ENCODE data around the gene PPP1R1A. TPM values are rescaled to one million over a fixed set of nuclear protein-coding genes. Genes with fewer than 3 reads are reported as not detected.

The PPP1R1A gene
- total RNA-seq, 5 donors from 2014 or later (not counting 1 experiment from before 2014, with no cell fraction given) = not detected

DNA sequence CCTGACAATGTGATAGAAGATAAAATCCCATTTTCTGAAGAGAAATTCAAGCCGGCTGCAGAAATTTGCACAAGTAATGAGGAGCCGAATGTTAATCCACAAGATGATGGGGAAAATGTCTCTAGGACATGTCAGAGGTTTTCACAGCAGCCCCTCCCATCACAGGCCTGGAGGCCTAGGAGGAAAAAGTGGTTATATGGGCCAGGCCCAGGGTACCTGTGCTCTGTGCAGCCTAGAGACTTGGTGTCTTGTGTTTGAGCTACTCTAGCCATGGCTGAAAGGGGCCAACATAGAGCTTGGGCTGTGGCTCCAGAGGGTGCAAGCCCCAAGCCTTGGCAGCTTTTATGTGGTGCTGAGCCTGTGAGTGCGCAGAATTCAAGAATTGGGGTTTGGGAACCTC lies 38.8 kb upstream of the PPP1R1A start:
- ChIA-PET CTCF (no interaction called here), POLR2A (no interaction called here)
- no peaks in the 10 kb centered on the region for H3K4me1 Mint-ChIP-seq
- no peak overlapping the region for H3K27ac ChIP-seq (ENCODE audit: low read length)
- peaks cover 0 to 12% (median 6%) of the 10 kb centered on the region in 3 donors for H3K9me3 Mint-ChIP-seq
- no peaks in the 10 kb centered on the region for H3K4me1 ChIP-seq (ENCODE audit: control insufficient read depth in 1 of 2, extremely low read depth in 1 of 2, insufficient read depth in 2 of 2, low read length in 2 of 2)
- H3K27ac Mint-ChIP-seq = no peak overlapping the region
- no peaks in the 10 kb centered on the region for H3K36me3 ChIP-seq (ENCODE audit: control insufficient read depth in 2 of 2, extremely low read depth in 1 of 2, insufficient read depth in 1 of 2, low read length in 1 of 2)
- no peak overlapping the region for H3K4me3 Mint-ChIP-seq
- DNase-seq = no peak
- peaks cover 9% of the 10 kb centered on the region for H3K36me3 Mint-ChIP-seq
- ATAC-seq (replicated peaks in 1 of 4) = no peak
- no peak overlapping the region for H3K4me3 ChIP-seq (ENCODE audit: control insufficient read depth in 1 of 2, extremely low read depth in 1 of 2, low read length in 1 of 2)
- WGBS (ENCODE audit: insufficient coverage) = 57% methylated on average over 1 of the region's 3 CpGs
- H3K9me3 ChIP-seq = no peaks in the 10 kb centered on the region
- peaks cover 55 to 69% of the 10 kb centered on the region in 2 donors for H3K27me3 Mint-ChIP-seq
- peaks cover 0 to 21% of the 10 kb centered on the region in 2 experiments for H3K27me3 ChIP-seq (replicated peaks in 1 of 2; ENCODE audit: control insufficient read depth in 2 of 2, extremely low read depth in 1 of 2, insufficient read depth in 2 of 2, low read length in 1 of 2)

DNA sequence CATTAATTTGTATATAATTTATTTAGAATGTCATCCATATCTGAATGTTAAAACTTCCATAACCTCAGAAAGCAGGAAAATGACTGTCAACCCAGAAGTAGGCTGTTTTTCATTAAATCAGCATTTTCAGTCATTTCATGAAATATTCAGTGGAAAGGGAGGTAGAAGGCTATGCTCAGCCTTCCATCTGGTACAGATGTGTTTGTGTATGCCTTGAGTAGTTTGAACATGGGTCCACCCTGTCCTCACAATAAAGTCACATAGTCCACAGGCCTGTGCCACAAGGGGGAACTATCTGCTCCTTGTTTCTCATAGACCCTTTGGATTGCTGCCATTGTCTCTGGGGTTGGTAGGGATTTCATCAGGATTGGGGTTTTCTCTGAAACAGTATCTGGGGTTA lies 37.1 kb upstream of the PPP1R1A start:
- DNase-seq (no peak), ATAC-seq (replicated peaks in 1 of 4) (no peak)
- H3K36me3 Mint-ChIP-seq = peaks cover 9% of the 10 kb centered on the region
- H3K4me1 ChIP-seq (ENCODE audit: control insufficient read depth in 1 of 2, extremely low read depth in 1 of 2, insufficient read depth in 2 of 2, low read length in 2 of 2) = no peaks in the 10 kb centered on the region
- no peak overlapping the region for H3K4me3 ChIP-seq (ENCODE audit: control insufficient read depth in 1 of 2, extremely low read depth in 1 of 2, low read length in 1 of 2)
- no peak overlapping the region for H3K27ac Mint-ChIP-seq
- POLR2A ChIA-PET = no interaction called here
- no peak overlapping the region for H3K4me3 Mint-ChIP-seq
- H3K27ac ChIP-seq (ENCODE audit: low read length) = no peak overlapping the region
- H3K9me3 ChIP-seq = no peaks in the 10 kb centered on the region
- H3K36me3 ChIP-seq (ENCODE audit: control insufficient read depth in 2 of 2, extremely low read depth in 1 of 2, insufficient read depth in 1 of 2, low read length in 1 of 2) = no peaks in the 10 kb centered on the region
- peaks cover 59 to 82% of the 10 kb centered on the region in 2 donors for H3K27me3 Mint-ChIP-seq
- CTCF ChIA-PET = no interaction called here
- H3K9me3 Mint-ChIP-seq = peaks cover 0 to 12% (median 6%) of the 10 kb centered on the region in 3 donors
- peaks cover 0 to 17% of the 10 kb centered on the region in 2 experiments for H3K27me3 ChIP-seq (replicated peaks in 1 of 2; ENCODE audit: control insufficient read depth in 2 of 2, extremely low read depth in 1 of 2, insufficient read depth in 2 of 2, low read length in 1 of 2)
- no peaks in the 10 kb centered on the region for H3K4me1 Mint-ChIP-seq

DNA sequence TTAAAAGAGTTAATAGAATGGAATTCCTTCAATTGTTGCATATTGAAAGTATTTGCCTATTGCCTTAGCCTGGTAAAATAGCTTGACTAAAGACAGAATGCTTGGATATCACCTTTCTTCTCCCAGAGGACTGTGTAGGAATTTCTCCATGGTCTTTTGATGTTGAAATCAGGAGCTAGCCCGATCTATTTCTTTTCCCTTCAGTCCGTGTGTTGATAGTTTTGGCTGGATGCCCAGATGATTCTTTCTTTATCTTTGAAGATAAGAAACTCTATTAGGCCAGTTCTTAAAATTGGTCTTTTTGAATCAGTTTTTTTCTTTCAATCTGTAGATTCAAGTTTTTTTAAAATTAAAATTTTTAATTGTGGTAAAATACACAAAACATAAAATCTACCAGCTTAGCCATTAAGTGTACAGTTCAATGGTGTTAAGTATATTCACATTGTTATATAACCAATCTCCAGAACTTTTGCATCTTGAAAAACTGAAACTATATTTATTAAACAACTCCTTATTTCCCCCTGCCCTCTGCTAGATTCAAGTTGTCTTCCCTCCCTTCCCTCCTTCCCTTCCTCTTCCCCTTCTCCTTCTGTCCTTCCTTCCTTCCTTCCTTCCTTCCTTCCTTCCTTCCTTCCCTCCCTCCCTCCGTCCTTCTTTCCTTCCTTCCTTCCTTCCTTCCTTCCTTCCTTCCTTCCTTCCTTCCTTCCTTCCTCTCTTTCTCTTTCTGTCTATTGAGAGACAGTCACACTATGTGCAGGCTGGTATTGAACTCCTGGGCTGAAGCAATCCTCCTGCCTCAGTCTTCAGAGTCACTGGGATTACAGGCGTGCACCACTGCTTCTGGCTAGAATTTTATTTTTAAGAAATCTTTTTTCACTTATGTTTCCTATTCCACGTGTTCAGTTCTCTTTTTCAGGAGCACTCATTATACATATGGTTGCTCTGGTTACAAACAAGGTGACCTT lies 36.1 kb upstream of the PPP1R1A start:
- Mint-ChIP-seq H3K27ac (no peak overlapping the region), H3K27me3 (peaks cover 55 to 75% of the 10 kb centered on the region in 2 donors), H3K36me3 (peaks cover 9% of the 10 kb centered on the region), H3K4me1 (no peaks in the 10 kb centered on the region), H3K4me3 (no peak overlapping the region), H3K9me3 (peaks cover 0 to 12% (median 6%) of the 10 kb centered on the region in 3 donors)
- peaks cover 0 to 15% of the 10 kb centered on the region in 2 experiments for H3K27me3 ChIP-seq (replicated peaks in 1 of 2; ENCODE audit: control insufficient read depth in 2 of 2, extremely low read depth in 1 of 2, insufficient read depth in 2 of 2, low read length in 1 of 2)
- H3K4me3 ChIP-seq (ENCODE audit: control insufficient read depth in 1 of 2, extremely low read depth in 1 of 2, low read length in 1 of 2) = no peak overlapping the region
- H3K36me3 ChIP-seq (ENCODE audit: control insufficient read depth in 2 of 2, extremely low read depth in 1 of 2, insufficient read depth in 1 of 2, low read length in 1 of 2) = no peaks in the 10 kb centered on the region
- no peak for DNase-seq
- no peaks in the 10 kb centered on the region for H3K9me3 ChIP-seq
- H3K4me1 ChIP-seq (ENCODE audit: control insufficient read depth in 1 of 2, extremely low read depth in 1 of 2, insufficient read depth in 2 of 2, low read length in 2 of 2) = no peaks in the 10 kb centered on the region
- no peak for ATAC-seq (replicated peaks in 1 of 4)
- CTCF ChIA-PET = interaction anchor here in 1 of 2 donors (0.7 kb wide), 1 partner anchor 1618 kb away, joined by 3 read pairs; the partner anchor contains the start of gene EIF4B
- POLR2A ChIA-PET = no interaction called here
- H3K27ac ChIP-seq (ENCODE audit: low read length) = no peak overlapping the region
- 100% methylated on average over 1 of the region's 5 CpGs for WGBS (ENCODE audit: insufficient coverage)

DNA sequence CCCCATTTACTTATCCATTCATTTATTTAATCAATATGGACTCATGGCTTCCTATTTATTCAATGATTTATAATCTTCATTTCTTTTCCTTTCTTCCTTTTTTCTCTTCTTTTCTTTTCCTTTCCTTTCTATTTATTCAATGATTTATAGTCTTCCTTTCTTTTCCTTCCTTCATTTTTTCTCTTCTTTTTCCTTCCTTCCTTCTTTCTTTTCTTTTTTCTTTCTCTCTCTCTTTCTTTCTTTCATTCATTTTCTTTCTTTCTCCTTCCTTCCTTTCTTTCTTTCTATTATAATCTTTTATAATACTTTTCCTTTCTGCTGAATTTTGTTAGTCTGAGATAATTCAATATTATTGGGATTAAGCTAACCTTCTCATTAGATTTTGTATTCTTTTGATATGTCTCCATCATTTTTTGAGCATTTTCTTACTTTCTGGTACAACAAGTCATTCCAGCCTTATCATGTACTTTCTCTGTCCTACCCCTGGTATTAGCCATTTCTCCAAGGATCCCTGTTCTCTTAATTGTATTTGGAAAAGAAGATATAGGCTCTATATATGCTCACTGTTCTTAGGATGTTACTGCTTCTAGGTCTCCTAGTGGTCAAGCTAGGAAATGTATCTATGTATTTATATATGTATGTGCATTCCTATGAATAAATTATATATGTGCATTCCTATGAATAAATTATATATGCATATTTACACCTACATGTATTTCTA lies 34.2 kb upstream of the PPP1R1A start:
- Histone ChIP-seq H3K27me3 (replicated peaks in 1 of 2; ENCODE audit: control insufficient read depth in 2 of 2, extremely low read depth in 1 of 2, insufficient read depth in 2 of 2, low read length in 1 of 2) (peaks cover 0 to 8% of the 10 kb centered on the region in 2 experiments), H3K9me3 (no peaks in the 10 kb centered on the region), H3K4me1 (ENCODE audit: control insufficient read depth in 1 of 2, extremely low read depth in 1 of 2, insufficient read depth in 2 of 2, low read length in 2 of 2) (no peaks in the 10 kb centered on the region), H3K4me3 (ENCODE audit: control insufficient read depth in 1 of 2, extremely low read depth in 1 of 2, low read length in 1 of 2) (no peak overlapping the region), H3K27ac (ENCODE audit: low read length) (no peak overlapping the region), H3K36me3 (ENCODE audit: control insufficient read depth in 2 of 2, extremely low read depth in 1 of 2, insufficient read depth in 1 of 2, low read length in 1 of 2) (no peaks in the 10 kb centered on the region)
- Mint-ChIP-seq H3K27me3 (peaks cover 50 to 70% of the 10 kb centered on the region in 2 donors), H3K36me3 (peaks cover 4% of the 10 kb centered on the region), H3K4me3 (no peak overlapping the region), H3K4me1 (no peaks in the 10 kb centered on the region), H3K27ac (no peak overlapping the region), H3K9me3 (peaks cover 0 to 7% (median under 1%) of the 10 kb centered on the region in 3 donors)
- ChIA-PET CTCF (interaction anchor here (0.6 to 0.7 kb wide), 2 partner anchors 11 to 563 kb away, joined by 4 read pairs; no protein-coding TSS in a partner anchor), POLR2A (no interaction called here)
- no peak for ATAC-seq (replicated peaks in 1 of 4)
- DNase-seq = no peak

DNA sequence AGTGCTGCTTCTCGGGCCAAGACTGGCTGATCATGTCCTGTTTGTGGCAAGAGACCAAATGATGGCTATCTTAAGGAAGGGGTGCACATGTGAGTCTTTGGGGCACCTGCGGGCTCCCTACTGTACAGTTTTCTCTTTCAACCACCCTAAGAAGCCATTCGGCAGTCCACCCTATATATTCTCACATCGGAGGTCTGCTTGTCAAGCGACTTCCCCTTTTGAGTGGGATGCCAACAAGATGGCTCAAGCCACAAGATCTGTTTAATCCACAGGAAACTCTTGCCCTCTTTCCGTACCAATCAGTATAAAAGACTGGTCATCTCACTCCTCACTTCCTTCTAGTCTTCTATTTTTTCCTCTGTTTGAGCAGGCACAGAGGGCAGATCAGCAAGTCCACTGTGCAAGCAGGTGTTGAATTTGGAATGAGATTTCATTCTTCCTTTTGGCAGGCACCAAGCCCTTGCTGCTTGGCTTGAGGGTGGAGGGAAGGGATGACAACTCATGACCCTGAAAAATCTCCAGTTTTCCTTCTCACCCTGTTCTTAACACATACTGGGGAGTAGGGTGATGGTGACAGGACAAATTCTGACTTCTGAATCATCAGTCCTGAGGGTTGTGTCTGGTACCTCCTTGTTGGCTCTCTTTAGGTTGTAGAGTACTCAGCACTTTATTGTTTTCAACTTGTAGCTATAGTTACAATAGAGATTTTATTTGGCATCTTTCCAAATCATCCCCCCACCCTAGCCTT lies 28.6 kb upstream of the PPP1R1A start:
- H3K27ac Mint-ChIP-seq = no peak overlapping the region
- H3K27me3 Mint-ChIP-seq = peaks cover 41 to 51% of the 10 kb centered on the region in 2 donors
- H3K4me1 Mint-ChIP-seq = peaks cover 0 to 4% (median 3%) of the 10 kb centered on the region in 3 donors
- WGBS (ENCODE audit: insufficient coverage) = 8% methylated on average over 2 of the region's 6 CpGs
- H3K27ac ChIP-seq (ENCODE audit: low read length) = no peak overlapping the region
- CTCF ChIA-PET = no interaction called here
- H3K36me3 ChIP-seq (ENCODE audit: control insufficient read depth in 2 of 2, extremely low read depth in 1 of 2, insufficient read depth in 1 of 2, low read length in 1 of 2) = no peaks in the 10 kb centered on the region
- no peaks in the 10 kb centered on the region for H3K9me3 ChIP-seq
- no peak overlapping the region for H3K4me3 ChIP-seq (ENCODE audit: control insufficient read depth in 1 of 2, extremely low read depth in 1 of 2, low read length in 1 of 2)
- POLR2A ChIA-PET = no interaction called here
- no peaks in the 10 kb centered on the region for H3K9me3 Mint-ChIP-seq
- H3K4me3 Mint-ChIP-seq = no peak overlapping the region
- no peak for ATAC-seq (replicated peaks in 1 of 4)
- H3K27me3 ChIP-seq (replicated peaks in 1 of 2; ENCODE audit: control insufficient read depth in 2 of 2, extremely low read depth in 1 of 2, insufficient read depth in 2 of 2, low read length in 1 of 2) = peaks cover 0 to 16% of the 10 kb centered on the region in 2 experiments
- H3K4me1 ChIP-seq (ENCODE audit: control insufficient read depth in 1 of 2, extremely low read depth in 1 of 2, insufficient read depth in 2 of 2, low read length in 2 of 2) = no peaks in the 10 kb centered on the region
- no peak for DNase-seq
- H3K36me3 Mint-ChIP-seq = no peaks in the 10 kb centered on the region

DNA sequence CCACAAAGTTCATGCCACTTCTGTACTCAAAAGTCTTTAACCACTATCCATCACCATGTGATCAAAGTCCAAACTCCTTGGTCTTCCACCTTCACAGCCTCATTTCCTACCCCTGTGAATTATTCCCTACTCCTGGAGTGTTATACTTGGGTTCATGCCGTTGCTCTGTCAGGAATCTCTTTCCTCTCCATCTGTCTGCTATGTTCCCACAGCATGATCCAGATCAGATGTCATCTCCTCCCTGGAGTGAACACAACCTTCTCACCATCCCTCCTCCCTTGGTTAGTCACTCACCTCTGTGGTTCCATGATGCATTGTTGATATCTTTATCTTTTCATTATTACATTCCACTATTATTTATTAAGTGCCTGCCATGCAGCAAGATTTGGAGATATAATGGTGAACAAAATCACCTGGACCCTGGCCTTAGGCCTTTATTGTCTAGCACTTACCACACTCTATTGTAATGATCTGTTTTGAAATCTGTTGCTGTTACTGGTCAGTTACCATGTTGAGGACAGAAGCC lies 23.8 kb upstream of the PPP1R1A start:
- no peak overlapping the region for H3K27ac ChIP-seq (ENCODE audit: low read length)
- ATAC-seq (replicated peaks in 1 of 4) (no peak), DNase-seq (no peak)
- ChIA-PET CTCF (no interaction called here), POLR2A (no interaction called here)
- peaks cover 0 to 4% (median 2%) of the 10 kb centered on the region in 3 donors for H3K4me1 Mint-ChIP-seq
- peaks cover 0 to 34% of the 10 kb centered on the region in 2 experiments for H3K27me3 ChIP-seq (replicated peaks in 1 of 2; ENCODE audit: control insufficient read depth in 2 of 2, extremely low read depth in 1 of 2, insufficient read depth in 2 of 2, low read length in 1 of 2)
- H3K36me3 Mint-ChIP-seq = no peaks in the 10 kb centered on the region
- no peak overlapping the region for H3K4me3 ChIP-seq (ENCODE audit: control insufficient read depth in 1 of 2, extremely low read depth in 1 of 2, low read length in 1 of 2)
- no peak overlapping the region for H3K4me3 Mint-ChIP-seq
- H3K4me1 ChIP-seq (ENCODE audit: control insufficient read depth in 1 of 2, extremely low read depth in 1 of 2, insufficient read depth in 2 of 2, low read length in 2 of 2) = no peaks in the 10 kb centered on the region
- WGBS (ENCODE audit: insufficient coverage) = no CpG with 5 or more reads among the region's 1 CpG
- H3K9me3 Mint-ChIP-seq = no peaks in the 10 kb centered on the region
- H3K27me3 Mint-ChIP-seq = peaks cover 27 to 55% of the 10 kb centered on the region in 2 donors
- H3K36me3 ChIP-seq (ENCODE audit: control insufficient read depth in 2 of 2, extremely low read depth in 1 of 2, insufficient read depth in 1 of 2, low read length in 1 of 2) = no peaks in the 10 kb centered on the region
- no peak overlapping the region for H3K27ac Mint-ChIP-seq
- H3K9me3 ChIP-seq = no peaks in the 10 kb centered on the region

Measured in T-cell (primary cell).